ENCODE results near the gene MBTPS2.

DNA sequence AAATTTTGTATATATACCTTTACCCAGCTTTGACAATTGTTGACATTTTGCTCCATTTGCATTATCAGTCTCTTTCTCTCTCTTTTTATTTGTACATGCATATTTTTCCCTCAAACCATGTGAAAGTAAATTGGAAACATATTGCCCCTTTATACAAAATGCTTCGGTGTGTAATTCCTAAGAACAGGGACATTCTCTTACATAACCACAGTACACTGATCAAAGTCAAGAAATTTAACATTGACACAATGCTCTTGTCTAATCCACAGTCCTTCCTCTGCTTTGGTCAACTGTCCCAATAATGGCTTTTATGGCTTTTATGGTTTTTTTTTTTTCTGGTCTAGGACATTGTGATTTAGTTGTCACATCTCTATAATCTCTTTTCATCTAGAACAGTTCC is 91.6 kb downstream of the MBTPS2 start:
- TF ChIP-seq, protein P1, sequence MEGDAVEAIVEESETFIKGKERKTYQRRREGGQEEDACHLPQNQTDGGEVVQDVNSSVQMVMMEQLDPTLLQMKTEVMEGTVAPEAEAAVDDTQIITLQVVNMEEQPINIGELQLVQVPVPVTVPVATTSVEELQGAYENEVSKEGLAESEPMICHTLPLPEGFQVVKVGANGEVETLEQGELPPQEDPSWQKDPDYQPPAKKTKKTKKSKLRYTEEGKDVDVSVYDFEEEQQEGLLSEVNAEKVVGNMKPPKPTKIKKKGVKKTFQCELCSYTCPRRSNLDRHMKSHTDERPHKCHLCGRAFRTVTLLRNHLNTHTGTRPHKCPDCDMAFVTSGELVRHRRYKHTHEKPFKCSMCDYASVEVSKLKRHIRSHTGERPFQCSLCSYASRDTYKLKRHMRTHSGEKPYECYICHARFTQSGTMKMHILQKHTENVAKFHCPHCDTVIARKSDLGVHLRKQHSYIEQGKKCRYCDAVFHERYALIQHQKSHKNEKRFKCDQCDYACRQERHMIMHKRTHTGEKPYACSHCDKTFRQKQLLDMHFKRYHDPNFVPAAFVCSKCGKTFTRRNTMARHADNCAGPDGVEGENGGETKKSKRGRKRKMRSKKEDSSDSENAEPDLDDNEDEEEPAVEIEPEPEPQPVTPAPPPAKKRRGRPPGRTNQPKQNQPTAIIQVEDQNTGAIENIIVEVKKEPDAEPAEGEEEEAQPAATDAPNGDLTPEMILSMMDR (IDR thresholded peaks at IDR 0.05; ENCODE audit: borderline replicate concordance, extremely low read depth, low read length, poor library complexity, severe bottlenecking): no peak
- TF ChIP-seq EZH2 (IDR thresholded peaks at IDR 0.05; ENCODE audit: borderline replicate concordance, low read depth, low read length, severe bottlenecking): no peak
